ENCODE data around the gene DNAJA2. TPM values are rescaled to one million over a fixed set of nuclear protein-coding genes. Genes with fewer than 3 reads are reported as not detected.
"Not testable (repeated sequence)": the region's sequence is repeated elsewhere in the genome, so short reads cannot be mapped to it uniquely, and the experiment has no call there.

The DNAJA2 gene
- total and polyA plus RNA-seq, 2 of the 4 experiments (the other 2 are of a cell fraction) = 18.6 to 53.9 TPM

DNA sequence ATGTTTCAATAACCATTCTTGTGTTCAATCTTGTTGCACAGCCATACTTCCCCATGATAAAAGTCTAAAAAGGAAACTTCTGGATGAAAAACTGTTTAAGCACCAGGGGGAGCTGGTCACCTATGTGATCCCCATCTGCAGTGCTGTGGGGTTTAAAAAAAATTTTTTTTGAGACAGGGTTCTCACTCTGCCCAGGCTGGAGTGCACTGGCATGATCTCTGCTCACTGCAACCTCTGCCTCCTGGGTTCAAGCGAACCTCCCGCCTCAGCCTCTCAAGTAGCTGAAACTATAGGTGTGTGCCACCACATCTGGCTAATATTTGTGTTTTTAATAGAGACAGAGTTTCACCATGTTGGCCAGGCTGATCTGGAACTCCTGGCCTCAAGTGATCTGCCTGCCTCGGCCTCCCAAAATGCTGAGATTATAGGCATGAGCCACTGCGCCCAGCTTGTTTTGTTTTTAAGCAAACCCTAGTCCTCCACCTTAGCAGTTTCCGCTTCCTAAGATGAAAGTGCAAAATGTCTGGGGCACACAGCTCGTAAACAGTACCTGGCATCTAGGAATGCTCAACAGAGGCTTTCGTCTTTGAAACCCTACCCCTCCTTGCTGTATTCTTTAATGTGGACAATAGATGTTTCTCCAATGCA lies 25.4 kb downstream of the DNAJA2 start:
- no peak overlapping the region for H3K18ac ChIP-seq (ENCODE audit: low read depth, low read length)
- no peaks in the 10 kb centered on the region for H3K36me3 ChIP-seq (ENCODE audit: control insufficient read depth, insufficient read depth, low read length)
- H2BK120ac ChIP-seq (ENCODE audit: low read depth, low read length) = no peak overlapping the region
- peak; percentile 49 for DNase-seq
- WGBS, 2 experiments (ENCODE audit: extremely low coverage in 2 of 2, insufficient read length in 1 of 2) = no CpG with 5 or more reads among the region's 7 CpGs
- no peak overlapping the region for H4K8ac ChIP-seq (ENCODE audit: low read depth in 2 of 2, low read length in 2 of 2)
- H2BK5ac ChIP-seq (ENCODE audit: low read depth, low read length, poor library complexity, severe bottlenecking) = no peak overlapping the region
- no peak overlapping the region for H3K4me2 ChIP-seq (ENCODE audit: low read depth, low read length)
- no peaks in the 10 kb centered on the region for H3K27me3 ChIP-seq (ENCODE audit: control insufficient read depth, insufficient read depth, low read length)
- H3K23ac ChIP-seq (ENCODE audit: low read depth, low read length) = no peak overlapping the region
- H3K9ac ChIP-seq (ENCODE audit: low read depth, low read length) = no peak overlapping the region
- ATAC-seq (ENCODE audit: low read depth) = peak; percentile 87
- CTCF ChIA-PET = interaction anchor here (0.8 to 1.4 kb wide), 4 partner anchors 9 to 194 kb away, joined by 3 to 4 read pairs (median 3); no protein-coding TSS in a partner anchor
- H4K20me1 ChIP-seq (ENCODE audit: insufficient read depth, low read length) = no peaks in the 10 kb centered on the region
- TF ChIP-seq MAZ (IDR thresholded peaks at IDR 0.05; ENCODE audit: borderline replicate concordance, low read depth, low read length) = no peak
- TF ChIP-seq SMC3 (IDR thresholded peaks at IDR 0.05; ENCODE audit: low read depth, low read length) = peak; percentile 74
- TF ChIP-seq CTCF (conservative IDR thresholded peaks at IDR 0.05; ENCODE audit: low read depth, low read length) = peak; percentile 67
- peak; percentile 73 for TF ChIP-seq RAD21 (IDR thresholded peaks at IDR 0.05; ENCODE audit: low read length)
- no peak overlapping the region for H2AK9ac ChIP-seq (replicated peaks; ENCODE audit: low read depth, low read length, poor library complexity)
- no peak overlapping the region for H4K91ac ChIP-seq (ENCODE audit: insufficient read depth, low read depth, low read length)
- H4K5ac ChIP-seq (ENCODE audit: low read depth, low read length) = no peak overlapping the region
- H3K4me1 ChIP-seq (ENCODE audit: control insufficient read depth, insufficient read depth, low read length) = no peaks in the 10 kb centered on the region
- no peak overlapping the region for H3K56ac ChIP-seq (ENCODE audit: extremely low read depth, insufficient read depth, low read length)
- H3K9me3 ChIP-seq (ENCODE audit: control insufficient read depth, insufficient read depth, low read length) = no peaks in the 10 kb centered on the region
- no peak overlapping the region for H3K4me3 ChIP-seq (ENCODE audit: insufficient read depth, low read depth, low read length)
- H3K9me1 ChIP-seq (ENCODE audit: insufficient read depth, low read length) = no peaks in the 10 kb centered on the region; the same call in 1 of the 2 replicates
- H3K27ac ChIP-seq (ENCODE audit: insufficient read depth, low read length) = no peak overlapping the region
- dilution Hi-C loops (cut with HindIII; ENCODE audit: low sequenced_read_pairs, unreplicated experiment) = no loop called here
- in situ Hi-C loops (cut with MboI; ENCODE audit: low sequenced_read_pairs) = loop anchor here (5.0 kb wide), 1 partner anchor 1214 kb away; no protein-coding TSS in a partner anchor
- H3K14ac ChIP-seq (replicated peaks; ENCODE audit: low read depth, low read length) = no peak overlapping the region
- H2AK5ac ChIP-seq (ENCODE audit: low read depth, low read length) = no peak overlapping the region
- H3K4ac ChIP-seq (ENCODE audit: low read depth, low read length) = no peak overlapping the region
- intact Hi-C loops (cut with micrococcal nuclease) = loop anchor here (1.0 to 2.0 kb wide), 3 partner anchors 195 to 1683 kb away; partner anchors contain the start of gene NETO2
- H2BK15ac ChIP-seq (ENCODE audit: low read depth, low read length) = no peak overlapping the region
- no peak overlapping the region for H2BK20ac ChIP-seq (ENCODE audit: low read depth, low read length)
- POLR2A ChIA-PET (ENCODE audit: unreplicated experiment) = no interaction called here
- H2AFZ ChIP-seq (replicated peaks; ENCODE audit: low read length, poor library complexity) = no peak overlapping the region
- no TSS peak for BruUV-seq (replicated peaks)
- H3K79me1 ChIP-seq (ENCODE audit: low read depth in 1 of 2, low read length in 2 of 2) = no peaks in the 10 kb centered on the region

DNA sequence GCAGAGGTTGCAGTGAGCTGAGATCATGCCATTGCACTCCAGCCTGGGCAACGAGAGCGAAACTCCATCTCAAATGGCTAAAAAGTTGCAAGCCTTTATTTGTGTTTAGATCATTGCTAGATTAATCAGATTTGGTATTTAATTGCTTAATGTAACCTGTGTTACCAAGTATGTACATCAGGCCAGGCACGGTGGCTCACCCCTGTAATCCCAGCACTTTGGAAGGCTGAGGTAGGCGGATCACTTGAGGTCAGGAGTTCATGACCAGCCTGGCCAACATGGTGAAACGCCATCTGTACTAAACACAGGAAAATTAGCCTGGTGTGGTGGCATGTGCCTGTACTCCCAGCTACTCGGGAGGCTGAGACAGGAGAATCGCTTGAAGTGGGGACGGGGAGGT lies 28.8 kb downstream of the DNAJA2 start:
- CTCF ChIA-PET; H3K4me3 ChIP-seq (ENCODE audit: insufficient read depth, low read depth, low read length); H3K27me3 ChIP-seq (ENCODE audit: control insufficient read depth, insufficient read depth, low read length); H3K14ac ChIP-seq (replicated peaks; ENCODE audit: low read depth, low read length); H2BK15ac ChIP-seq (ENCODE audit: low read depth, low read length); H3K9me1 ChIP-seq (ENCODE audit: insufficient read depth, low read length); H2BK20ac ChIP-seq (ENCODE audit: low read depth, low read length); H3K4ac ChIP-seq (ENCODE audit: low read depth, low read length); H3K18ac ChIP-seq (ENCODE audit: low read depth, low read length); POLR2A ChIA-PET (ENCODE audit: unreplicated experiment); ATAC-seq (ENCODE audit: low read depth); dilution Hi-C loops (cut with HindIII; ENCODE audit: low sequenced_read_pairs, unreplicated experiment); H3K79me1 ChIP-seq (ENCODE audit: low read depth in 1 of 2, low read length in 2 of 2); H4K91ac ChIP-seq (ENCODE audit: insufficient read depth, low read depth, low read length); H3K36me3 ChIP-seq (ENCODE audit: control insufficient read depth, insufficient read depth, low read length); H3K56ac ChIP-seq (ENCODE audit: extremely low read depth, insufficient read depth, low read length); H4K5ac ChIP-seq (ENCODE audit: low read depth, low read length); H3K9me3 ChIP-seq (ENCODE audit: control insufficient read depth, insufficient read depth, low read length); DNase-seq; H4K8ac ChIP-seq (ENCODE audit: low read depth in 2 of 2, low read length in 2 of 2); H3K9ac ChIP-seq (ENCODE audit: low read depth, low read length); H3K27ac ChIP-seq (ENCODE audit: insufficient read depth, low read length); H2BK120ac ChIP-seq (ENCODE audit: low read depth, low read length); H3K4me1 ChIP-seq (ENCODE audit: control insufficient read depth, insufficient read depth, low read length); H3K4me2 ChIP-seq (ENCODE audit: low read depth, low read length); BruUV-seq (replicated peaks); H2AK9ac ChIP-seq (replicated peaks; ENCODE audit: low read depth, low read length, poor library complexity); H2BK5ac ChIP-seq (ENCODE audit: low read depth, low read length, poor library complexity, severe bottlenecking); H2AFZ ChIP-seq (replicated peaks; ENCODE audit: low read length, poor library complexity); H2AK5ac ChIP-seq (ENCODE audit: low read depth, low read length); H3K23ac ChIP-seq (ENCODE audit: low read depth, low read length); intact Hi-C loops (cut with micrococcal nuclease); H4K20me1 ChIP-seq (ENCODE audit: insufficient read depth, low read length): not testable (repeated sequence)
- in situ Hi-C loops (cut with MboI; ENCODE audit: low sequenced_read_pairs) = loop anchor here (5.0 kb wide), 1 partner anchor 1218 kb away; no protein-coding TSS in a partner anchor
- WGBS, 2 experiments (ENCODE audit: extremely low coverage in 2 of 2, insufficient read length in 1 of 2) = 87% methylated on average over 3 of the region's 8 CpGs; no CpG with 5 or more reads in 1 of the 2 experiments
